HG03025 (cell line): ENCODE results near the gene MS4A15.
"Not testable (repeated sequence)": the region's sequence is repeated elsewhere in the genome, so short reads cannot be mapped to it uniquely, and the experiment has no call there.

ENCODE experiments used
- ATAC-seq: cut with Tn5 transposase; IDR thresholded peaks from one replicate; pipeline ENCODE4 v1.9.1; 2021; ENCODE audit warnings: mild to moderate bottlenecking, moderate library complexity; ENCODE audit not compliant: unreplicated experiment, low FRiP score

MS4A15 gene

DNA sequence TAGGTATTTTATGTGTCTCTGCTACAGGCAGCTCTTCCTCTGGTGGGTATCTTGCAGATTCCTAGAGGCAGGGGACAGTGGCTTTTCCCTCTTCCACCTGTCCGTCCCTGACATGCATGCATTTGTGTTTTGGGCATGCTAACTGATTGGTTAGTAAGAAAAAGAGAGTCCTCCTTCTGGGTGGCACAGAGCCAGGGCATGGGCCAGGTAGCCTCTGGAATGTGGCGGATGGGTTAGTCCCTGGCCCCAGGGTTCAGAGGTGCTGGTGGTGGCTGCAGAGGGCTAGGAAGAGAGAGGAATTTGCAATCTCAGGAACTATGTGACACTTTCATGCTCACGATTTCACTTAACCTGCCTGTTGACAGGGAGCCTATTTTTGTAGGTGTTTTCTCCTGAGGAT is 5.8 kb upstream of the MS4A15 start:
- no peak for ATAC-seq

- ATAC-seq: no peak
Measured at GRCh38 chr11:60753309-60753708, 3.4 kb upstream of the MS4A15 start.

GRCh38 chr11:60754887-60755286 is 1.8 kb upstream of the MS4A15 start:
- no peak for ATAC-seq

- no peak for ATAC-seq
Measured at GRCh38 chr11:60757231-60757800, 649 bp downstream of the MS4A15 start.

GRCh38 chr11:60758671-60759070 is 2.0 kb downstream of the MS4A15 start:
- ATAC-seq: not testable (repeated sequence)

GRCh38 chr11:60759438-60760225 is 3.0 kb downstream of the MS4A15 start:
- ATAC-seq: not testable (repeated sequence)

GRCh38 chr11:60761436-60762190 is 4.9 kb downstream of the MS4A15 start:
- ATAC-seq: peak; percentile 35

DNA sequence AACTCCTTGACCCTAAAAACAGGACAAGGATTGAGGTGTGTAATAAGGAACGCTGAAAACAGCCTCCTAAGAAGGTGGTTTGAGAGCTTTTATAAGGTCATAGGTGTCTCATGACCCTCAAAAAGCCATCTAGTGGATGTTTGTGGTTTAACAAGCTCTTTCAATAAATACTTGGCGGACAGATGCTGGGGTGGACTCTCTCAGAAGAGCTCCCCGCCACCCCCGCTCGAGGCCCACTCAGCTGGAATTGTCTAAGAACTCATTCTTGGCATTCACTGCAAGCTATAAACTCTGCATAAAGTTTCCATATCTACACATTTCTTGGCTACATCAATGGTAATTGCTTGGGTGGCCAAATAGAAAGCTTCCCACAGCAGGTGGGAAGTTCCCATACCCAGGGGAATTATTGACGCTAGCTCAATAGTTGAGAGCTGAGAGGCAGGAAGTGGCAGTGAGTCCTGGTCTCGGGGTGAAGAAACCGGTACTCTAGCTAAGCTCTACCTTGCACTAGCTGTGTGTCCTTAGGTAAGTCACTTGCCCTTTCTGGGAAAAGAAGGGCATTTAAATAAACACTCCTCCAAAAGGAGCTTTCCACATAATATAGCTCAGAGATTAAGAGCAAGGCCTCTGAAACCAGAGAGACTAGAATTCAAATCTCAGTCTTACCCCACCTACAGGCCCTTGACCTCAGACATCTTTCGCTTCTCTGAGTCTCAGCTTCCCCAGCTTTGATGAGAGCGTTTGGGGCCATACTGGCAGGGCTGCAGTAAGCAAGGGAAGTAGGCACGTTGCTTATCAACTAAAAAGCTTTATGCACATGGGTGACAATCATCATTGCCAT is 6.4 kb downstream of the MS4A15 start:
- peak; percentile 64 for ATAC-seq

GRCh38 chr11:60763692-60764369 is 7.2 kb downstream of the MS4A15 start:
- no peak for ATAC-seq

DNA sequence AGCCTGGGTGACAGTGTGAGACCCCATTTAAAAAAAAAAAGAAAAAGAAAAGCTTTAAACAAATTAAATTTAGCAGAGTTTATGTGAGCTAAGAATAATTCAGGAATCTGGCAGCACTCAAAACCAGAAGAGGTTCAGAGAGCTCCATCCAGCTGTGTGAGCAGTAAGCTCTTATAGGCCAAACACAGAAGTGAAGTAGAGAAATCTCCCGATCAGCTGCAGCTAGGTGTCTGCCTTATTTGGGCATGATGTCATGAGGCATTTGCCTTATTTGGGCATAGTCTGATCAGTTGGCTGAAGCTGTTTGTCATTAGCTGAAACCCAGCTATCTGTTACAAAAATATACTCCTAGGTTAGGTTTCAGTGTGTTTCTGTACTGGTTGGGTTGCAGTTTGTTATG is 8.2 kb downstream of the MS4A15 start:
- ATAC-seq: no peak

- ATAC-seq: no peak
Measured at GRCh38 chr11:60765355-60765754, 8.7 kb downstream of the MS4A15 start.

GRCh38 chr11:60766547-60766946 is 9.9 kb downstream of the MS4A15 start:
- ATAC-seq: no peak

DNA sequence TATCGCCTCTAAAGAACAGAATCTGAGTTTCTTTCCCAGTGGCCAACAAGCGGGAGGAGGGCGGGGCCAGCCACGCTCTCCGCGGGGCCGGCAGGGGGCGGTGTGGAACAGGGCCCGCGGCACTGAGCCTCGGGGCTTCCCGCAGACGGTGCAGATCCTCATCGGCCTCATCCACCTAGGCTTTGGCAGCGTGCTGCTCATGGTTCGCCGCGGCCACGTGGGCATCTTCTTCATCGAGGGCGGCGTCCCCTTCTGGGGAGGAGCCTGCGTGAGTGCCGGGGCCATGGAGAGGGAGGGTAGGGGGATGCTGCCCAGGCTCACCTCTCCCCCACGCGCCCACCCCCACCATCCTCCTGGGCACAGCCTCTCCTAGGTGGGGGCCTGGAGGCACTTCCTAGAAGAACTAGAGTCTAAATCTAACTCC is 10.7 kb downstream of the MS4A15 start:
- no peak for ATAC-seq

- ATAC-seq: no peak
Measured at GRCh38 chr11:60768202-60768601, 11.5 kb downstream of the MS4A15 start.

- ATAC-seq: no peak
Measured at GRCh38 chr11:60769273-60769672, 12.6 kb downstream of the MS4A15 start.

DNA sequence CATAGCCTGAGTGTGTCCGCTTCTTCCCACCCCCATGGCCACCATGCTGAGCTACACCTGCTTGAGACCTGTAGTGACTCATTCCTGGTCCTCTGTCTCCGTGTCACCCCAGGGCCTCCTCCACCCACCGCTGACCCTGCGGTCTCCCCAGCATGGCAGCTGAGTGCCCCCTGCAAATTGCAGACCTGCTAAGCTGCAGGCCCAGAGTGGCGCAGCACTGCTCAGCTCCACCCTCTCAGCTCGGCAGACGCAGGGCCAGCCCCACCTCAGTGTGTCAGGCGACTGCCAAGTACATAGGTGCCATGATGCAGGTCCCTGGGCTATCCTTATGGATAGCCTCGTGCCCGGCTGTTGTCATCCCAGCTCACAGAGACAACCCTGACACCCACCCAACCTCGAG is 13.1 kb downstream of the MS4A15 start:
- no peak for ATAC-seq

GRCh38 chr11:60771146-60771545 is 14.5 kb downstream of the MS4A15 start:
- ATAC-seq: no peak

- no peak for ATAC-seq
Measured at GRCh38 chr11:60771879-60772525, 15.3 kb downstream of the MS4A15 start.

DNA sequence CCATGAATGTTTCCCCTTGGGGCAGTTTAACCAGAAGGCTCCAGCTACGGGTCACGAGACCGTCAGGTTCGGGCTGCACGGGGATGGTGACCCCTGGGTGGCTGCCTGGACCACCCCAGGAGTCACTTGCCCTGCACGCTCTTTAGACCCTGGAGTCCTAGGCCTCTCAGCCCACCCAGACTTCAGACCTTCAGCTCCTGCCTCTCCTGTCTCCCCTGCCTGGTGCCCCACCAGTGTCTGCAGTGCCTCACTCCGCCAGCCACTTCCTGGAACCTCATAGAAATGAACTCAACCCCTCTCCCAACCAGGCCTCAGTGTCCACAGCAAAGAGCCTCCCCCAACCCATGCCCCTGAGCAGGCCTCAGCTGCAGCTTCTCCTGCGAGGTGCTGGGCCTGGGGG is 16.0 kb downstream of the MS4A15 start:
- no peak for ATAC-seq

DNA sequence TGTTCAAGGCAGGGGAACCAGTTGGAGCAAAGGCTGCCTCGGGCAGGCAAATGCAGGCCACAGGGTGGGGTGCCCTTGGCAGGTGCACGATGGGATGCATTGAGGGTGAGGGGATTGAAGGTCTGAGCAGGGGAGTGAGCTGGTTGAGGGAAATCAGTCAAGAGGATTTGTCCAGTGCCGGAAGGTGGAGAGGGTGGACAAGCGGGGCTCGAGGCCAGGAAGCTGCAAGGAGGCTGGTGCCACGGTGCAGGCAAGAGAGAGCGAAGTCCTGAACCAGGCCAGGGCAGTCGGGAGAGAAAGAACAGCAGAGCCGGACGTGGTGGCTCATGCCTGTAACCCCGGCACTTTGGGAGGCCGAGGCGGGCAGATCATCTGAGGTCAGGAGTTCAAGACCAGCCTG is 18.1 kb downstream of the MS4A15 start:
- ATAC-seq: no peak
